Prostate gland (tissue), 2 donors: ENCODE data around the gene WDR19.

ENCODE experiments used
- POLR2A ChIP-seq: fragments of 450-650 bp; IDR thresholded peaks from one replicate; pipeline ENCODE4 v1.6.1; 2016; ENCODE audit warnings: antibody characterized with exemption, mild to moderate bottlenecking
- POLR2AphosphoS5 ChIP-seq: sonication (generic); formaldehyde crosslinking; IDR thresholded peaks from one replicate; pipeline ENCODE4 v1.6.1; 2017; ENCODE audit warnings: antibody characterized with exemption
- TF ChIP-seq, protein P1 (sequence below), 4 experiments: fragments of 200-600 bp in 2 of 4; fragments of 450-650 bp in 2 of 4; sonication (generic) in 2 of 4; IDR thresholded peaks; 1 replicate in 3 of 4; 2 replicates in 1 of 4; pipeline ENCODE4 v1.5.1; 2016 to 2019; ENCODE audit warnings: antibody characterized with exemption in 4 of 4, mild to moderate bottlenecking in 2 of 4, moderate library complexity in 2 of 4

DNA sequence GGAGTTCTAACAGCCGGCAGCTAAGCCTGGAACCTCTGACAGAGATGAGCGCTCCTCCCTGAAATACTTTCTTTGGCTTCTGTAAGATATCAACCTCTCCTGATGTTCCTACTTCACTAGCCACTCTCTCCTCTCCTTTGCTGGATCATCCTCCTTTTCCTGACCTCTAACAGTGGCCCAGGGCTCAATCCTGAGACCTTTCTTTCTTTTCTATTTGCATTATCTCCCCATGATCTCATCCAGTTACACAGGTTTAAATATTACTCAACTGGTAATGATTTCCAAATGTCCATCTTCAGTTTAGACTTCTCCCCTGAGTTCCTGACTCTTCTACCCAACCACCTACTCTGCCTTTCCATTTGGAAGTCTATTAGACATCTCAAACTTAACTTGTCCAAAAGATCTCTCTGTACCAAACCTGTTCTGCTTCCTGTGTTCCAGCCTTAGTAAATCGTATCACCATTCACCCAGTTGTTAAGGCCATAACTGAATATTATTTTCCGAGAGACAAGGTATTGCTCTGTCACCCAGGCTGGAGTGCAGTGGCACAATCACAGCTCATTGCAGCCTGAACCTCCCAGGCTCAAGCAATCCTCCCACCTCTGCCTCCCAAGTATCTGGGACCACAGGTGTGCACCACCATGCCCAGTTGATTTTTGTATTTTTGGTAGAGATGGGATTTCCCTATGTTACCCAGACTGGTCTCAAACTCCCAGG is 142.7 kb downstream of the WDR19 start:
- TF ChIP-seq, protein P1, sequence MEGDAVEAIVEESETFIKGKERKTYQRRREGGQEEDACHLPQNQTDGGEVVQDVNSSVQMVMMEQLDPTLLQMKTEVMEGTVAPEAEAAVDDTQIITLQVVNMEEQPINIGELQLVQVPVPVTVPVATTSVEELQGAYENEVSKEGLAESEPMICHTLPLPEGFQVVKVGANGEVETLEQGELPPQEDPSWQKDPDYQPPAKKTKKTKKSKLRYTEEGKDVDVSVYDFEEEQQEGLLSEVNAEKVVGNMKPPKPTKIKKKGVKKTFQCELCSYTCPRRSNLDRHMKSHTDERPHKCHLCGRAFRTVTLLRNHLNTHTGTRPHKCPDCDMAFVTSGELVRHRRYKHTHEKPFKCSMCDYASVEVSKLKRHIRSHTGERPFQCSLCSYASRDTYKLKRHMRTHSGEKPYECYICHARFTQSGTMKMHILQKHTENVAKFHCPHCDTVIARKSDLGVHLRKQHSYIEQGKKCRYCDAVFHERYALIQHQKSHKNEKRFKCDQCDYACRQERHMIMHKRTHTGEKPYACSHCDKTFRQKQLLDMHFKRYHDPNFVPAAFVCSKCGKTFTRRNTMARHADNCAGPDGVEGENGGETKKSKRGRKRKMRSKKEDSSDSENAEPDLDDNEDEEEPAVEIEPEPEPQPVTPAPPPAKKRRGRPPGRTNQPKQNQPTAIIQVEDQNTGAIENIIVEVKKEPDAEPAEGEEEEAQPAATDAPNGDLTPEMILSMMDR (IDR thresholded peaks at IDR 0.05) = no peak
- no peak for TF ChIP-seq POLR2A
- TF ChIP-seq POLR2AphosphoS5 = no peak
